Activated CD8-positive, alpha-beta memory T cell treated with anti-CD3 and anti-CD28 coated beads for 48 hours (primary cell): ENCODE measurements around the gene BABAM1.

Experiments used
- DNase-seq, 3 experiments: peaks; one replicate each; pipeline ENCODE4 v3.0.0-alpha.2; 2020; ENCODE audit warnings: low read depth in 2 of 3, low spot score in 2 of 3

The BABAM1 gene

GRCh38 chr19:17243211-17243829, 23.9 kb upstream of the BABAM1 start:
- no peak for DNase-seq

DNA sequence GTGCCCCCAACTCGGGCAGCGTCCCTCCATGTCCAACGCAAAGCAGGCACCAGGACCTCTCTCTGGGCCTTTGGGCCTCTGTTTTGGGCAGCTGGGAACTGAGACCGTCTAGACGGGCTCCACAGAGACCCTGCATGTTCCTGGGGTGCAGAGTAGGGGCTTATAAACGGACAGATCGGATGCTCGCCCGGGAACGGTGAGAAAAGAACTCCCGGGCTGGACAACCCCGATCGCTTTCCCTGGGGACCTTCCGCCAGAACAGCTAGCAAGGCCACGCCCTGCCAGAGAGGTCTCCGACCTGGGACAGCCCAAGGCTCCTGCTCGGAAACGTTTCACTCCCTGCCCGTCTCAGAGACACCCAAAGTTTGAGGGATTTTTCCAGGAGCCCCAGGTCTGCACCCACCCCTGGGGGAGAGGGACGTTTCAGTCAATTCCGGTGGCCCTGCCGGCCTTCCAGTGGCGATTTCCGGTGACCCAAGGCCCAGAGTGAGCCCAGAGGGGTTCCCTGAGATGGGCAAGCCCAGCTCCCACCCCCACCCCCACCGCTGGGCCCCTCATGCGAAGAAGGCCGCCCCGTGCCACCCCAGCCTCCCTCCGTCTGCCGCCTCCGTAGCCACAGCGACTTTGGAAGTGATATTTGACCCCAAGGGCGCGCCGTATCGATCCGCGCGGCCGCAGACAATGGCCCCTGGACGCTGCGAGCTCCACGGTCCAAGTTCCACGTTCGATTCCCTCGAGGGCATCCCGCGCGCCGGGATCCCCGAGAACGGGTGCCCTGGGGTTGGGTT, 23.2 kb upstream of the BABAM1 start:
- DNase-seq, result no peak

GRCh38 chr19:17244618-17245534, 22.4 kb upstream of the BABAM1 start:
- no peak for DNase-seq

- no peak for DNase-seq
Observed at GRCh38 chr19:17245535-17245984, 21.7 kb upstream of the BABAM1 start, which contains the start of gene NR2F6. NR2F6 (minus strand) TSS chr19:17245919; CDS start chr19:17245220, 699 bp downstream.

GRCh38 chr19:17246681-17247425, 20.4 kb upstream of the BABAM1 start:
- DNase-seq, result no peak

GRCh38 chr19:17248011-17248776, 19.0 kb upstream of the BABAM1 start:
- no peak for DNase-seq

- no peak for DNase-seq
Observed at GRCh38 chr19:17249887-17250548, 17.2 kb upstream of the BABAM1 start.

DNA sequence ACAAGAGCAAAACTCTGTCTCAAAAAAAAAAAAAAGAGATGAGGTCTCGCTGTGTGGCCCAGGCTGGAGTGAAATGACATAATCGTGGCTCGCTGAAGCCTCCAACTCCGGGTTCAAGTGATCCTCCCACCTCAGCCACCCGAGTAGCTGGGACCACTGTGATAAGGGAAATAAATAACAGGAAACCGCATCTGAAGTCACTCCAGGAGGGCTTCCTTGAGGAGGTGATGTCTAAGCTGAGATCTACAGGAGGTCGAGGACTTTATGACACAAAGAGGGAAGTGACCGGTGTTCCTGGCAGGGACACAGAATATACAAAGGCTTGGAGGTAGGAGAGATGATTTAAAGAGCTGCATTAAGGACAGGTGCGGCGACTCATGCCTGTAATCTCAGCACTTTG, 12.6 kb upstream of the BABAM1 start:
- no peak for DNase-seq

DNA sequence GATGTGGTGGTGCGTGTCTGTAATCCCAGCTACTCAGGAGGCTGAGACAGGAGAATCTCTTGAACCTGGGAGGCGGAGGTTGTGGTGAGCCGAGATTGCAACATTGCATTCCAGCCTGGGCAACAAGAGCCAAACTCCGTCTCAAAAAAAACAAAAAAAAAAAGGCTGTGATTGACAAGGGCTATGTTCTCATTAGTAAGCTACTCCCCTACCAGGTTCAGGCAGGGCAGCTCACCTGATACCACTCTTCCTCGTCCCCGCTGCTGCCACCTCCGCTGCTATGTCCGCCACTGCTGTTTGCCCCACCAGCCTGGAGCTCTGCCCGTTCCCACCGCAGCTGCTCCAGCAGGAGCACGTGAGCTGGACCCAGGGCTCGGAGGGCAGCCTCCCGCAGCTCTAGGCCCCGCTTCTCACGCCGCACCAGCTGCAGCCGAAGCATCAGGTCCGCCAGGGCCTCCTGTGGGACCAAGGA, 12.1 kb upstream of the BABAM1 start:
- no peak for DNase-seq

- DNase-seq, result no peak
Observed at GRCh38 chr19:17256130-17256529, 11.1 kb upstream of the BABAM1 start.

GRCh38 chr19:17259118-17259780, 8.0 kb upstream of the BABAM1 start:
- DNase-seq, result no peak

- no peak for DNase-seq
Observed at GRCh38 chr19:17259934-17260333, 7.3 kb upstream of the BABAM1 start.

DNA sequence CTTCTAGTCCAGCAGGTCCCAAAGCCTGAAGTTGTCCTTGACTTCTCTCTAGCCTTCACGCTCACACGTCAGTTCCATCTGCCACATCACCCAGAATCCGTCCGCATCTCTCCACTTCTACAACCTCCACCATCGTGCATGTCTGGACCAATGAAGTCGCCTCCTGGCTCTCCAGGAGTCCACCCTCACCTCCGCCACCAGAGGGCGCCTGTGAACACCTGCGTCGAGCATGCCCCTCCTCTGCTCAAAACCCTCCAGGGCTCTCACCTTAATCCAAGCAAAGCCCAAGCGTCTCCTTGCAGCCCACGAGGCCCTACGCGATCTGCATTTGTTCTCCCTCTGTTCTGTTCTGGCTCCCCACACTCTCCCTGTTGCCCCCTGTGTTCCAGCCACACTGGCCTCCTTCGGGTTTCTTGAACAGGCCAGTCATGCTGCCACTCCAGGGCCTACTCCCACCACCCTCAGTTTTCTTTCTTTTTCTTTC, 6.4 kb upstream of the BABAM1 start:
- DNase-seq, result peak; percentile 67 to 90 (median 76)

DNA sequence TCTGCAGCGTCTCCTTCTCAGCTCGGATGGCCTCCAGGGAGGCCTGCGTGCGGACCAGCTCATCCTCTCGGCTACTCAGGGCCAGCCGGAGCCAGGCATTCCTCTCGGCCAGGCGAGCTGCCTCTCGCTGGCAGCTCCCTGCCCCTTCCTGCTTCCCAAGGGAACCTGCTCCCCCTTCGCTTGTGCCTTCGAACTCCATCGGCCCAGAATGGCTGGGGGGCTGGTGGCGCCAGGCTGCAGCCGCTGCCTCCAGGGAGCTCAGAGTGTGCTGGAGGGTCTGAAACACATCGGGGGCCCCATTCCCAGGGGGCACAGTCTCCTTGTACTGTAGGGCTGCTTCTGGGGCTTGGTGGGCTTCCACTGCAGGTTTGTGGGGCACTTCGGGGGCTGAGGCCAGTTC, 4.7 kb upstream of the BABAM1 start:
- no peak for DNase-seq

DNA sequence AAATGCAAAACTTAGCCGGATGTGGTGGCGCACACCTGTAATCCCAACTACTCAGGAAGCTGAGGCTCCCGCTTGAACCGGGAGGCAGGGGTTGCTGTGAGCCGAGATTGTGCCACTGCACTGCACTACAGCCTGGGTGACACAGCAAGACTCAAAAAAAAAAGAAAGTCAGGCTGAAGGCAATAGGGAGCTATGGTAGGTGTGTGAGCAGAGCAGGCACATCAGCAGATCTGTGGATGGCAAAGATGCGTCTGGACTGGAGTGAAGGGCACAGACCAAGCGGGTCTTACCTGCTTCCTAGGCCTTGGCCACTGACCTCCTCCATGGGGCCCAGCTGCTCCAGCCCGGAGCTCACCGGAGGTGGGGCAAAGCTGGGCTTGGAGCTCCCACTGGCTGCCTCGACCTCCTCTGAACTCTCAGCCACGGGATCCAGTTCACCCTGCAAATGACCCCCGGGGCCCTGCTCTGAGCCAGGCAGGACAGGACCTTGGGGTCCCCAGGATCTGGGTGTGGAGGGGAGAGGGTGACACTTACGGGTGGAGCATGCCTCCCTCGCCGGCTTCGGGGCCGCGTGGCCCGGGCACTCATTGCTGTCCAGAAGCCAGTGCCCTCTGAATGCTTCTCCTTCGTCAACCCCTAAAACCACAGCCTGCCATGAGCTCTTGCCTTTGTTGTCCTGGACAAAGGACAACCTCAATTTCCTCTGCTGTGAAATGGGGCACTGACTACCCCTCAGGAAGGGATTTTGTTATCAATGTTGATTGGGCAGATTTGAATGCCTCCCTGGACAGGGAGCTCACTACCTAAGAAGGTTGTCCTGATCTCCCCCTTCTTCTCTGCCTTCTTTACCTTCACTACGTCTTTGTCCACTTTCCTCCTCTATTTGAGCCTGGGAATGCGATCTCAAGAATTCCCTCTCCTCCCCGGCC, 3.3 kb upstream of the BABAM1 start:
- DNase-seq, result no peak

DNA sequence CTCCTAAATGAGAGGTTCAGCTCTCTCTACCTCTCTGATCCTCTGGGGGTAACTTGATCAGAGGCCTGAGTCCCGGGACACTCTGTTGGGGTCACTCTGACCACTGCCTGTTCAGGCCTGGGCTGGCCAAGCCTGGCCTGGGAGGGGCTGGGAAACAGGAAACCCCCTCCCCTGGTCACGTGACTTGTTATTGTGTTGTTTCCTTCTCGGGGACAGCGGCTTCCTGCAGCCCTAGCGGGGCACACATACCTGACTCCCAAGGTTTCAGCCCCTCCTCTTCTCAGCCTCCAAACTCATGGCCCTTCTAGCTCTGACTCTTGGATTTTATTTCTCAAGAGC, 2.6 kb upstream of the BABAM1 start, which contains the start of gene USHBP1:
Gene USHBP1 (minus strand): TSS at position 105 of the 339 bp plus-strand sequence. CDS start 446 bp downstream, outside the sequence.
- DNase-seq, result no peak

DNA sequence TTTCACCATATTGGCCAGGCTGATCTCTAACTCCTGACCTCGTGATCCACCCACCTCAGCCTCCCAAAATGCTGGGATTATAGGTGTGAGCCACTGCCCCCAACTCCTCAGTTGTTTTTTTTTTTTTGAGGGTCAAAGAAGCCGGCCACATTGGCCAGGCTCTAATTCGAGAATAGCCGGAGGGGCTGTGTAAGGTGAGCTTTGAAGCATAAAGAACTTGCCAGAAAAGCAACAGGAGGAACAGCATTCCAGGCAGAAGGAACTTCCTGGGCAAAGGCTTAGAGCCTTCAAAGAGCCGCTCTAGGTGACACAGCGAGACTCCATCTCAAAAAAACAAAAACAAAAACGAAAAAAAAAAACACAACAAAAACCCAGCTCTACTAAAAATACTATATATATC, 1.2 kb upstream of the BABAM1 start:
- no peak for DNase-seq

GRCh38 chr19:17266589-17266974, 661 bp upstream of the BABAM1 start:
- no peak for DNase-seq
